Right lobe of liver (tissue), 4 donors: Measurements from ENCODE around the gene CCT4.

Source experiments
- CTCF ChIP-seq, 4 donors: fragments of 200-600 bp in 3 of 4; fragments of 450-650 bp in 1 of 4; IDR thresholded peaks; one replicate each; pipeline versions ENCODE4 v1.5.1 to v1.8.0; 2016 to 2022; ENCODE audit warnings: antibody characterized with exemption in 4 of 4, mild to moderate bottlenecking in 2 of 4
- POLR2A ChIP-seq: fragments of 450-650 bp; IDR thresholded peaks from one replicate; pipeline ENCODE4 v1.6.1; 2017; ENCODE audit warnings: antibody characterized with exemption, mild to moderate bottlenecking
- donor health status: DM: no; HTN: no; CAD: no.
- donor health status: DM: no; HTN: no; CAD: no.
- donor health status: DM: no; HTN: yes; CAD: no.

DNA sequence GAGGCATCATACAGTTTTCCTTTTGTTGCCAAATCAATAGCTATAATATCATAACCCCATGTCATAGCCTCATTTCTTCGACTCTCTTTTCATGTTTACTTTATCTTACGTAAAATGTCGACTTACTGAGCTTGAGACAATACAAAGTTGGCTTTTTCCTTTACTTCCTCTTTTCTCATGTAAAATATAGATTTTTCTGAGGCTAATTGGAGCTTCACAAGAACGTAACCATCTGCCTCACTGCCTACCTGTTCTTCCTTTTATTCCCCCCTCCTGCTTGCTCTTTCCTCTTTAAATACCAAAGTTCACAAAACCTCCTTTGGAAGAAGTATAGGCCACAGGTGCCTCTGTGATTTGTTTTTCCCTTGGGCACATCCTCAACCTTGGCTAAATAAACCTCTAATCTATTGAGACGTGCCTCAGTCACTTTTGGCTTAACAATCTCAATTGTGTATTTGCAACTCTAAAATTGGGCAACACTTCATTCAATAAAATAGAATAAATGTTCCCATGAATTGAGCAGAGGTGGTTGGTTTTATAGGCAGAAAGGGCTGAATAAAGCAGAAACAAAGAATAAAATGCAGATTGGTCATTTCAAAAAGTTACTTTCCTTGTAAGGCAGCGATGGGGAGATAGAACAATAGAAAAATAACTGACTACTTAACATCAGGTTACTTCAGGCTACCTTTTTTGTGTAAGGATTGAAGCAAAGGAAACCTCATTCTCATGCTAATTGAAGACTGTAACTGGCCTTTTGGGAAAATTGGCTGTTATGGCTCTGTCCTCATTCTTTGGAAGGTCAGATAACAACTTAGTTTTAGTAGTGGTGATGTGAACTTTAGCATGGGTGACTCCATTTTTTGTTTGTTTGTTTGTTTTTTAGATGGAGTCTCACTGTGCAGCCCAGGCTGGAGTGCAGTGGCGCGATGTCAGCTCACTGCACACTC lies 38.3 kb upstream of the CCT4 start:
- TF ChIP-seq CTCF (IDR thresholded peaks at IDR 0.05), result no peak
- TF ChIP-seq POLR2A, result no peak
